Measurements from ENCODE around the gene MTMR3.
"Not testable (repeated sequence)": the region's sequence is repeated elsewhere in the genome, so short reads cannot be mapped to it uniquely, and the experiment has no call there.

MTMR3 gene

DNA sequence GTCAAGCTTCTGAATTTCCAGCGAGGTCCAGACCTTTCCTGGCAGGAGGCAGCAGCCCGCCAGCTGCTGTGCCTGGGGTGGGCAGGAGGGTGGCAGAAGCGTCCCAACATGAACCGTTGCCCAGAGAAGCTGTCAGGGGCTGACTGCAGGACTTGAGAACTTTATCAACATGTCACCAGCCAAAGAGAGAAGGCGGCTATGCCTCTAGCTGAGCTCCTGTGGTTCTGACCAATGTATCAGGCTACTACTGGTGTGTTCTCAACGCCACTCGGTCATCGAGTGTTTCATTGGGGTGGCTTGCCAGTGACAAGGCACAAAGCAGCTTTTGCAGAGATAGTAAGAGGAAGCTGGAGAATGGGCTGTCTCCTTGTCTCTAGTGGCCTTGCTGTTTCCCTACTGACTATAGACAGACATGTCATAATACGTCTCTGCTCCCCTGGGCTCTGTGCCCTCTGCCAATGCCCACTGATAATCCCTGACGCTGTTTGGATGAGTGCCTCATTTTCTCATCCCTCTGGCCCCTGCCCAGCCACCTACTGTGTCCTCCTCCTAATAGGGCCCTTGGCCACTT lies 27.3 kb upstream of the MTMR3 start:
- no peak for FAIRE-seq

DNA sequence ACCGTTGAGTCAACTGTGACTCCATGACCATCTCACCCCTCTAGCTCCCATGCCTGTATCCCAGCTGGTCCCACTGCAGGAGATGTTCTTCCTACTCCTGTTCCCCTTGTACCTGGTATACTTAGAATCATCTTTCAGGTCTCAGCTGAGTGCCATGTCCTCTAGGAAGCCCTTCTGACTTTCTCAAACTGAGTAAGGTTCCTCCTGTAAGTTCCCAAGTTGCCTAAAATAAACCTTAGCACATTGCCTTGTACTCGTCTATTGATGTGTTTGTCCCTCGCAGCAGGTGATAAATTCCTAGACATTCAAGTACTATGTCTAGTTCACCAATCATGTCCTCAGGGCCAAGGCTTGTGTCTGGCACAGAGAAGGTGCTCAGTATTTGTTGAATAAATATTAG lies 26.5 kb upstream of the MTMR3 start:
- FAIRE-seq: no peak
- TF ChIP-seq POLR2A (IDR thresholded peaks at IDR 0.05; ENCODE audit: low read depth, low read length): no peak
- no peak for DNase-seq (ENCODE audit: insufficient read length, low spot score)

More for the DNA sequence above, 27.3 kb upstream of the MTMR3 start:
- DNase-seq (ENCODE audit: insufficient read length, low spot score): no peak
- no peak for TF ChIP-seq POLR2A (IDR thresholded peaks at IDR 0.05; ENCODE audit: low read depth, low read length)

DNA sequence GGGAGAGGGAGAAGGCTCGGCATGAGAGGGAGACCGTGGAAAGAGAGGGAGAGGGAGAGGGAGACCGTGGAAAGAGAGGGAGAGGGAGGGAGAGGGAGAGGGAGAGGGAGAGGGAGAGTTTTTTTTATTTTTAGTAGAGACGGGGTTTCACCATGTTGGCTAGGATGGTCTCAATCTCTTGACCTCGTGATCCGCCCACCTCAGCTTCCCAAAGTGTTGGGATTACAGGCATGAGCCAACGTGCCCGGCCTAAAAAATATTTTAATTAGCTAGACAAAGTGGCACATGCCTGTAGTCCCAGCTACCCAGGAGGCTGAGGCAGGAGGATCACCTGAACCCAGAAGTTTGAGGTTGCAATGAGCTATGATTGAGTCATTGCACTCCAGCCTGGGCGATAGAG lies 23.9 kb upstream of the MTMR3 start:
- not testable (repeated sequence) for DNase-seq (ENCODE audit: insufficient read length, low spot score); FAIRE-seq

DNA sequence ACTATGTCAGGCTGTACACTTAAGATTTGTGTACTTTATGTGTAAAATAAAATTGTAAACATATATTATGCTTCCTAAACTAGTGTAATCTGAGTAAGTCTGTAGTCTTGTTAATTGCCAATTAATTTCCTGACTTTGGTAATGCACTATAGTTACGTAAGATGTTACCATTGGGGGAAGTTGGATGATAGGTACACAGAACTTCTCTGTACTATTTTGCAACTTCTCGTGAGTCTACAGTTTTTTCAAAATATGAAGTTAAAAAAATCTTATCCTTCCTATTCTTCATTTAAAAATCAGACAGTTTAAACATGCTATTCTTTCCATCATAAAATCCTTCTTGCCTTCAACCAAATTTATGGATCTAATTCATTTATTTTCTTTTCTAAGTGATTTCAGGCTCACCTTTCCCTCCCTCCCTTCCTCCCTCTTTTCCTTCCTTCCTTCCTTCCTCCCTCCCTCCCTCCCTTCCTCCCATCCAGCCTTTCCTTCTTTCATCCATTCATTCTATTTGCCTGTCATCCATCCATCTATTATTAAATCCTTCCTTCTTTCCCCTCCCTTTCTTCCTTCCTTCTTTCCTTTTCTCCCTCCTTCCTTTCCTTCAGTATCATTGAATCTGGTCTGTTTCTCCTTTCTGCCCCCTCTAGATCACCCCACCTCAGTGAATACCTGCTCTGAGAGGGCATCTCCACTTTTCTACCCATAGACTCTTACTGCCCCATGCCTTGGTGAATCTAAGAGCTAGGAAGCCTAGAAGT lies 22.8 kb upstream of the MTMR3 start:
- no peak for TF ChIP-seq POLR2A (IDR thresholded peaks at IDR 0.05; ENCODE audit: low read depth, low read length)
- DNase-seq (ENCODE audit: insufficient read length, low spot score) (no peak), FAIRE-seq (no peak)

DNA sequence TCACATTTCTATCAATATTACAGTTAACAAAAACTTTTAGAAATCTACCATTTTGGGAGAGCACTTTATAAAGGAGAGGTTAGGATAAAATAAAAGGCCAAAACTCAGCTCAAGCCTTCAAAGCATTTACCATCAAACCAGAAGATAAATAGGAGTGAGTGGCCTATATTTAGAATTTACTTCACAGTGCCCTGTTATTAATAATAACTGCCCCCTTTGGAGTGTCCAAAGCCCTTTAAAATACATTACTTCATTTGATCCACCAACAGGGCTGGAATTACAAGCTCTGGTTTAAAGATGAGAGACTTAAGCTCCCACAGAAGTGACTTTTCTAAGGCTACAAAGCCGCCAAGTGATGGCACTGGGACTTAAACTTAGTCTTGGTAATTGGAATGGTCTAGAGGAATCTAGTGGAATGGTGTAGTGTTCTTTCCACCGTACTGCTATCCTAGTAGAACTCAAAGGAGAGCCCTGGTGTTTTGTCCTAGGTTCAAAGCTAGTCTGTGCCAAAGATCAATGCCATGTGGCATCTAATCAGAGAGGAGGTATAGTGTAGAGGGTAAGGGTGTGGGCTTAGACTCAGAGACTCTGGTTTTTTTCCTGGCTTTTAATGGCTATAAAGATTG lies 21.2 kb upstream of the MTMR3 start:
- DNase-seq (ENCODE audit: insufficient read length, low spot score) (no peak), FAIRE-seq (no peak)
- TF ChIP-seq POLR2A (IDR thresholded peaks at IDR 0.05; ENCODE audit: low read depth, low read length): no peak

DNA sequence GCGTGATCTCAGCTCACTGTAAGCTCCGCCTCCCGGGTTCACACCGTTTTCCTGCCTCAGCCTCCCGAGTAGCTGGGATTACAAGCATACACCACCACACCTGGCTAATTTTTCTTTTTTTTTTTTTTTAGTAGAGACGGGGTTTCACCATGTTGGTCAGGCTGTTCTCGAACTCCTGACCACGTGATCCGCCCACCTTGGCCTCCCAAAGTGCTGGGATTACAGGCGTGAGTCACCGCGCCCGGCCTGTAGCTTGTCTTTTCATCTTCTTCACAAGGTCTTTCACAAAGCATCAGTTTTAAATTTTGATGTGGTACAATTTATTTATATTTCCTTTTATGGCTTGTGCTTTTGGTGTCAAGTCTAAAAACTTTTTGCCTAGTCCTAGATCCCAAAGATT lies 17.4 kb upstream of the MTMR3 start:
- not testable (repeated sequence) for DNase-seq (ENCODE audit: insufficient read length, low spot score); FAIRE-seq

DNA sequence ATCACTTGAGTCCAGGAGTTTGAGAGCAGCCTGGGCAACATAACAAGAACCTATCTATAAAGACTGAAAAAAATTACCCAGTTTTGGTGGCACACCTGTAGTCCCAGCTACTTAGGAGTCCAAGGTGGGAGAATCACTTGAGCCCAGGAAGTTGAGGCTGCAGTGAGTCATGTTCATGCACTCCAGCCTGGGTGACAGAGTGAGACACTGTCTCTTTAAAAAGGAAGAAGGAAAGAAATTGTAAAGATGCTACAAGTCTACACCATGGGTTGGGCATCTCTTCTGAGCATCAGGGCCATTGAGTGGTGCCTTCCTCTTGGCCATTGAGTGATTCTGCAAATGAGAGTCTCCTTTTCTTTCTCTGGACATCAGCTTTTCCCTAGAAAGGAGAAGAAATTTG lies 15.7 kb upstream of the MTMR3 start:
- DNase-seq (ENCODE audit: insufficient read length, low spot score): no peak
- FAIRE-seq: no peak
- no peak for TF ChIP-seq POLR2A (IDR thresholded peaks at IDR 0.05; ENCODE audit: low read depth, low read length)

DNA sequence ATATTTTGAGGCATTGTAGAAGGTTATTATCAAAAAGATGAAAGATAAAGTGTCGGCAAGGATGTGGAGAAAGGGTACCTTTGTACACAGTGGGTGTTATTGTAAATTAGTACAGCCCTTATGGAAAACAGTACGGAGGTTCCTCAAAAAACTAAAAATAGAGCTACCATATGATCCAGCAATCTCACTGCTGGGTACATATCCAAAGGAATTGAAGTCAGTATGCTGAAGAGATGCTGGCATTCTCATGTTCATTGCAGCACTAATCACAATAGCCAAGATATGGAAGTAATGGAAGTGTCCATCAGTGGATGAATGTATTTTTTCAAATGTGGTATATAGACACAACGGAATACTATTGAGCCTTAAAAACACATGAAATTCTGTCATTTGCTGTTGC lies 15.1 kb upstream of the MTMR3 start:
- no peak for FAIRE-seq
- no peak for DNase-seq (ENCODE audit: insufficient read length, low spot score)
- no peak for TF ChIP-seq POLR2A (IDR thresholded peaks at IDR 0.05; ENCODE audit: low read depth, low read length)

DNA sequence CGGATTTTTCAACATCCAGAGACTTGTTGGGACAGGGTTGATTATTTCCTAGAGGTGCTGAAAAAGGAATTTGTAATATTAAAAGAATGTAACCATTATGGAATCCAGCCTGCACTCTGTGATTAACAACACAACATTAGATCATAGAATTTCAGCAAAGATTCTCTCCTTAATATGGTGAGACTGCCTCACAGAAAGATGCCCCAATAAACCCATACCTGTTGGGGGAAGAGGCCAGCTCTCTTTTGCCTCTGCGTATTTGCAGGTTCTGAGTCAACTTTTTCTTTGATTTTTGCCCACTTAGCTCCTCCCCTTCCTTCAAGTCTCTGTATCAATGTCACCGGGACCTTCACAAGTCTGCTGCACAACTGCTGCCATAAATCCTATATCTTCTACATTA lies 12.4 kb upstream of the MTMR3 start:
- no peak for FAIRE-seq
- TF ChIP-seq POLR2A (IDR thresholded peaks at IDR 0.05; ENCODE audit: low read depth, low read length): no peak
- no peak for DNase-seq (ENCODE audit: insufficient read length, low spot score)

DNA sequence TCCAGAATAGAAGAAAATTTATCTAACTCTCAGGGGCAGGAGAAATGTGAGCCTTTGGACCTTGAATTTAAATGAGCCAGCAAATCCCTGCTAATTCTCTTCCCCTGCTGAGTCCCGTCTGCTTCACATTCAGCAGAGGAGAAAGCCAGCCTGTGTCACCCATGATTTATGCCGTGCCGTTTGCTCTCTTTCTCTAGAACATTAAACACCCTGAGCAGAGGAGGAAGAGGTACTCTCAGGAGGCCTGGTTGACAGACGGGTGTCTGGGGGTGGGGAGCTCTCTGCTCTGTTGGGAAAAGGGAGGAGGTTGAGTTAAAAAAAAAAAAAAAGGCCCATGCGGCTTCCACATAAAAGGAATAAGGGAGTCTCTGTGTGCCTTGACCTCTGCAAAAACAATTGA lies 11.3 kb upstream of the MTMR3 start:
- FAIRE-seq (no peak), DNase-seq (ENCODE audit: insufficient read length, low spot score) (no peak)
- no peak for TF ChIP-seq POLR2A (IDR thresholded peaks at IDR 0.05; ENCODE audit: low read depth, low read length)

DNA sequence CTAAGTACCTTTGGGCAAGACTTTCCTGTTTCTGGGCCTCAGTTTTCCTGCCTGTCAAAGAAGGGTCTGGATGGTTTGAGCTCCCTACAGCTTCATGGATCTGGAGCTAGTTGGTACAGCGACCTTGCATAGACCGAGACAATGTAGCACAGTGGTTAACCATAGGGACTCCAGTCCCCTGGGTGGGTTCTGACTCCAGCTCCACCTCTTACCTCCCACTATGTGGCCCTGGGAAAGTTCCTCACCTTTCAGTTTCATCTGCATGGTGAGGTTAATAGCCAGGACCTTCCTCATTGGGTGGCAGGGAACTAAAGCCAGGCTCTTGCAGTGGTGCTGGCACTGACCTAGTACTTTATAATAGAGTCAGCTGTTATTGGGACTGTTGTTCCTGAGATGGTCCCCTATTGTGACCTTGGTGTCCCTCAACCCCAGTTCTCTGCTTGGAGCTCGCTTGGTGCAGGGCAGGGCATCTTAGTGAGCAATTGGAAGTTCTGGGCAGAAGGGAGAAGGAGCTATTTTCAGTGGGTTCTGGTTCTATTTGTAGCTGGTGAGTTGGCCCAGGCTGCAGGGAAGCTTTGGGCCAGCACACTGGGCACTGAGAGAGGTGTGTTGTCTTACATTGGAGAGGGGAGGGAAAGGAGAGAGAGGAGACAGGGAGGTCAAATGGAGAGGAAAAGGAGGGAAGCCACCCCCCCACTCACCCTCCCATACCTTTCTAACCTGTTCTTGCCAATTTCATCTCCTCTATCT lies 10.7 kb upstream of the MTMR3 start:
- DNase-seq (ENCODE audit: insufficient read length, low spot score) (no peak), FAIRE-seq (no peak)
- no peak for TF ChIP-seq POLR2A (IDR thresholded peaks at IDR 0.05; ENCODE audit: low read depth, low read length)

DNA sequence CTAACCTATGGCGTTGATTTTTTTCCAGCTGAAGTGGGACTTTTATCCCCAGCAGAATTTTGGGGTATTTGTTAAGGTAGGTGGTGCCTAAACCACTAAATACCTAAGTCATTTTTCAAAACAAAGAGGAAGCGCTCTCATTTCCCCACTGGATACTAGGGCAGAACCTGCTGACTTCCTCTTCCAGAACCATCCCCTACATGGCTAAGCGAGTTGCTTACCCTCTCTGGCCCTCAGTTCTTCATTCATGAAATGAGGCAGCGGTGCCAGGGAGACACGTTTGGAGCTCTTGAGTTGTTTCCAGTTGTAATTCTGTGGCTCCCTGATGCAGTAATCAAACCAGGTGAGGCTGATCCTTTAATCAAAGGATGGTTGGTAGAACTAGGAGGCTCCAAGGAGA lies 10.0 kb upstream of the MTMR3 start:
- FAIRE-seq: no peak
- no peak for TF ChIP-seq POLR2A (IDR thresholded peaks at IDR 0.05; ENCODE audit: low read depth, low read length)

DNA sequence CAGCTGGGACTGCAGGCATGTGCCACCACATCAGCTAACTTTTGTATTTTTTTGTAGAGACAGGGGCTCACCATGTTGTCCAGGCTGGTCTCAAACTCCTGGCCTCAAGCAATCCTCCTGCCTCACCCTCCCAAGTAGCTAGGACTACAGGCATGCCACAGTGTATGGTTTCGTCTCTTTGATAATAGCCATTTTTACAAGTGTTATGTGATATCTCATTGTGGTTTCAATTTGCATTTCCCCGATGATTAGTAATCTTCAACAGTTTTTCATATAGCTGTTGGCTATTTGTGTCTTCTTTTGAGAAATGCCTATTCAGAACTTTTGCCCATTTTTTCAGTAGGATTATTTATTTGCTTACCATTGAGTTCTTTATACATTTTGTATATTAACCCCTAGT lies 9.0 kb upstream of the MTMR3 start:
- FAIRE-seq: no peak
- no peak for TF ChIP-seq POLR2A (IDR thresholded peaks at IDR 0.05; ENCODE audit: low read depth, low read length)
- DNase-seq (ENCODE audit: insufficient read length, low spot score): no peak

More for the DNA sequence above, 10.0 kb upstream of the MTMR3 start:
- DNase-seq (ENCODE audit: insufficient read length, low spot score): no peak

DNA sequence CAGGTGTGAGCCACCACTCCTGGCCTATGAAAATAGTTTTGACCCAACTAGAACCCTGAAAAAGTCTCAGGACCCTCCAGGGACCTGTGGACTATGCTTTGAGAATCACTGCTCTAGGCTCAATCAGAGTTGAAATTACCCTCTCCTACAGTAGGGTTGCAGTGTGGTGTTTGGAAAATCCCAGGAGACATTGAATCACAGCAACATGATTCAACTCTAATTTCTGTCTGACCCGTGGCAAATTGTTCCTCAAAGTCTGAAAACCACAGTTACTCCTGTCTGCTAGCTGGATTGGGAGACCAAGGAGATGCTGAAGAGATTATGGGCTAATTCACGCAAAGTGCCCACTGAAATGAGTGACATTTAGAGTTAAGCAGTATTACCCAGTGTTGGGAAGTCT lies 5.4 kb upstream of the MTMR3 start:
- no peak for FAIRE-seq
- no peak for DNase-seq (ENCODE audit: insufficient read length, low spot score)
- TF ChIP-seq POLR2A (IDR thresholded peaks at IDR 0.05; ENCODE audit: low read depth, low read length): no peak
